ENCODE results near the gene CEP112. TPM values are rescaled to one million over a fixed set of nuclear protein-coding genes. Genes with fewer than 3 reads are reported as not detected.

Gene CEP112
- total and polyA plus RNA-seq, 2 of the 13 experiments (the other 11 are each of a cell fraction or from before 2014, with no cell fraction given): 1.2 to 3.4 TPM

- TF ChIP-seq ZNF572 (CRISPR knock-in tag; IDR thresholded peaks at IDR 0.05) (no peak), RERE (CRISPR knock-in tag; IDR thresholded peaks at IDR 0.05; ENCODE audit: low read depth) (no peak)
Observed at GRCh38 chr17:65936013-65936412, 255.9 kb downstream of the CEP112 start (continued).

GRCh38 chr17:65933290-65933689 is 258.6 kb downstream of the CEP112 start:
- Histone ChIP-seq H3K79me2 (ENCODE audit: insufficient read depth, low read length) (no peaks in the 10 kb centered on the region), H3K4me1 (ENCODE audit: insufficient read depth, low read length) (no peaks in the 10 kb centered on the region), H4K20me1 (ENCODE audit: insufficient read depth, low read length) (no peaks in the 10 kb centered on the region), H3K9me3 (ENCODE audit: low read length) (peaks cover 8% of the 10 kb centered on the region; the same call in 1 of the 2 replicates), H3K4me2 (ENCODE audit: low read depth, low read length) (no peak overlapping the region), H3K27ac (ENCODE audit: extremely low read length, insufficient read depth, low read length) (no peak overlapping the region), H3K27me3 (ENCODE audit: control insufficient read depth in 1 of 2, insufficient read depth in 2 of 2, low read length in 2 of 2) (no peaks in the 10 kb centered on the region), H3K4me3 (replicated peaks in 1 of 3; ENCODE audit: insufficient read depth in 1 of 3, low read depth in 2 of 3, low read length in 3 of 3) (no peak overlapping the region), H2AFZ (ENCODE audit: low read length) (no peak overlapping the region), H3K36me3 (replicated peaks in 1 of 2; ENCODE audit: control insufficient read depth in 1 of 2, insufficient read depth in 2 of 2, low read length in 2 of 2) (no peaks in the 10 kb centered on the region), H3K9ac (ENCODE audit: insufficient read depth, low read depth, low read length) (no peak overlapping the region)
- DNase-seq (ENCODE audit: low spot score) (no peak), ATAC-seq (no peak), FAIRE-seq (no peak)
- CTCF ChIA-PET (ENCODE audit: low intra/inter-chr PET ratio, low total read pairs): no interaction called here
- intact Hi-C loops (cut with micrococcal nuclease; ENCODE audit: unreplicated experiment): no loop called here
- TF ChIP-seq ZBTB21 (CRISPR knock-in tag; IDR thresholded peaks at IDR 0.05) (no peak), LBX2 (CRISPR knock-in tag; IDR thresholded peaks at IDR 0.05; ENCODE audit: borderline replicate concordance) (no peak), NFIB (CRISPR knock-in tag; IDR thresholded peaks at IDR 0.05; ENCODE audit: borderline replicate concordance) (no peak), ATF1 (CRISPR knock-in tag; IDR thresholded peaks at IDR 0.05) (no peak), FLYWCH1 (CRISPR knock-in tag; IDR thresholded peaks at IDR 0.05) (no peak)
- POLR2A ChIA-PET: no interaction called here
- WGBS (ENCODE audit: low lambda C conversion rate): 23% methylated on average over 4 of the region's 4 CpGs
- in situ Hi-C loops (cut with HindIII; ENCODE audit: extremely low pct_ligation_motif_present, low pct_unique_long_range_greater_than_20kb): no loop called here
- BruUV-seq (replicated peaks): no TSS peak

All from HepG2 (cell line).